Endothelial cell (in vitro differentiated cells): ENCODE results near the gene CACNA1D. TPM values are rescaled to one million over a fixed set of nuclear protein-coding genes. Genes with fewer than 3 reads are reported as not detected.
A peak's percentile ranks its signal among the peaks of the same experiment; 100 is the strongest.

Source experiments
- DNase-seq: peaks from one replicate; pipeline ENCODE4 v3.0.0; 2021; ENCODE audit warnings: low spot score
- H3K27ac Mint-ChIP-seq: one replicate; pipeline ENCODE4 v1.8.0; 2021; ENCODE audit warnings: mixed read lengths, inconsistent platforms; ENCODE audit not compliant: unreplicated experiment
- H3K27me3 Mint-ChIP-seq: one replicate; pipeline ENCODE4 v1.8.0; 2021; ENCODE audit warnings: mild to moderate bottlenecking, moderate library complexity, mixed read lengths, inconsistent platforms; ENCODE audit not compliant: unreplicated experiment
- H3K36me3 Mint-ChIP-seq: one replicate; pipeline ENCODE4 v1.8.0; 2021; ENCODE audit warnings: mild to moderate bottlenecking, low read depth, mixed read lengths, inconsistent platforms; ENCODE audit not compliant: unreplicated experiment
- H3K4me1 Mint-ChIP-seq: one replicate; pipeline ENCODE4 v1.8.0; 2021; ENCODE audit warnings: mild to moderate bottlenecking, mixed read lengths, inconsistent platforms; ENCODE audit not compliant: unreplicated experiment
- H3K4me3 Mint-ChIP-seq: one replicate; pipeline ENCODE4 v1.8.0; 2021; ENCODE audit warnings: mild to moderate bottlenecking, mixed read lengths, inconsistent platforms; ENCODE audit not compliant: unreplicated experiment
- H3K9me3 Mint-ChIP-seq: one replicate; pipeline ENCODE4 v1.8.0; 2021; ENCODE audit warnings: mixed read lengths, inconsistent platforms; ENCODE audit not compliant: unreplicated experiment
- total RNA-seq: library from RNA; stranded (reverse); fragmentation: NEBNext Ultra II Directional; extraction: Animal tissue kit (Norgen Biotek cat#: 25700); gene quantifications from one replicate; pipeline ENCODE4 v1.2.1, GENCODE V29; 2021; ENCODE audit not compliant: unreplicated experiment
- TF ChIP-seq, protein P1 (sequence below): fragments of 200-600 bp; sonication (generic); IDR thresholded peaks from one replicate; pipeline ENCODE4 v1.5.0; 2021; ENCODE audit warnings: antibody characterized with exemption; ENCODE audit not compliant: unreplicated experiment

CACNA1D gene
- total RNA-seq, 1 donor from 2014 or later = 208 TPM

DNA sequence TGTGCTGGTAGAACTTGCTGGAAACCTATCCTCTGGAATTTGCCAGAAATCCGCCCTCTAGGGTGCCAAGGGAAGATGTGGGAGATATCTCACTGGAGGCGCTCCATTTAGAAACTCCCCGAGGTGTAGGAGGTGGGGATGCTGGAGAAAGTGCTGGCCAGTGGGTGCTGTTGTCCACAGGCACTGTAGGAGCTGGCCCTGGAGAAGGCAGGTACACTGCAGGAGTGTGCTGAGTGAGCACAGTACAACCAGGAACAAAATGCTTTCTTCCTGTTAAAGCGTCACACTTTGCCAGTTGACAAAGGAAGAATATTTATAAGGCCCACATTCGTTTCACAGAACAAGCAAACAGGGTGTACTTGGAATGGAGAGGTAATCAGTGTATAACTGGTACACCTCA lies 119.9 kb downstream of the CACNA1D start:
- peaks cover 21% of the 10 kb centered on the region for H3K4me1 Mint-ChIP-seq
- TF ChIP-seq, protein P1, sequence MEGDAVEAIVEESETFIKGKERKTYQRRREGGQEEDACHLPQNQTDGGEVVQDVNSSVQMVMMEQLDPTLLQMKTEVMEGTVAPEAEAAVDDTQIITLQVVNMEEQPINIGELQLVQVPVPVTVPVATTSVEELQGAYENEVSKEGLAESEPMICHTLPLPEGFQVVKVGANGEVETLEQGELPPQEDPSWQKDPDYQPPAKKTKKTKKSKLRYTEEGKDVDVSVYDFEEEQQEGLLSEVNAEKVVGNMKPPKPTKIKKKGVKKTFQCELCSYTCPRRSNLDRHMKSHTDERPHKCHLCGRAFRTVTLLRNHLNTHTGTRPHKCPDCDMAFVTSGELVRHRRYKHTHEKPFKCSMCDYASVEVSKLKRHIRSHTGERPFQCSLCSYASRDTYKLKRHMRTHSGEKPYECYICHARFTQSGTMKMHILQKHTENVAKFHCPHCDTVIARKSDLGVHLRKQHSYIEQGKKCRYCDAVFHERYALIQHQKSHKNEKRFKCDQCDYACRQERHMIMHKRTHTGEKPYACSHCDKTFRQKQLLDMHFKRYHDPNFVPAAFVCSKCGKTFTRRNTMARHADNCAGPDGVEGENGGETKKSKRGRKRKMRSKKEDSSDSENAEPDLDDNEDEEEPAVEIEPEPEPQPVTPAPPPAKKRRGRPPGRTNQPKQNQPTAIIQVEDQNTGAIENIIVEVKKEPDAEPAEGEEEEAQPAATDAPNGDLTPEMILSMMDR = no peak
- no peak overlapping the region for H3K4me3 Mint-ChIP-seq
- H3K27ac Mint-ChIP-seq = no peak overlapping the region
- no peaks in the 10 kb centered on the region for H3K9me3 Mint-ChIP-seq
- H3K27me3 Mint-ChIP-seq = peaks cover 2% of the 10 kb centered on the region
- no peak for DNase-seq
- H3K36me3 Mint-ChIP-seq = no peaks in the 10 kb centered on the region

GRCh38 chr3:53616321-53616720 lies 121.9 kb downstream of the CACNA1D start:
- Mint-ChIP-seq H3K9me3 (no peaks in the 10 kb centered on the region), H3K27me3 (peaks cover 2% of the 10 kb centered on the region), H3K4me3 (no peak overlapping the region), H3K4me1 (peaks cover 21% of the 10 kb centered on the region), H3K27ac (peak overlapping the region; percentile 2), H3K36me3 (no peaks in the 10 kb centered on the region)
- TF ChIP-seq, protein P1 = no peak
- DNase-seq = no peak

- H3K27ac Mint-ChIP-seq = no peak overlapping the region
- TF ChIP-seq, protein P1 = no peak
- H3K9me3 Mint-ChIP-seq = no peaks in the 10 kb centered on the region
- no peaks in the 10 kb centered on the region for H3K36me3 Mint-ChIP-seq
- no peak for DNase-seq
- peaks cover 2% of the 10 kb centered on the region for H3K27me3 Mint-ChIP-seq
- no peak overlapping the region for H3K4me3 Mint-ChIP-seq
- peaks cover 21% of the 10 kb centered on the region for H3K4me1 Mint-ChIP-seq
Measured at GRCh38 chr3:53616971-53617892, 122.8 kb downstream of the CACNA1D start.

DNA sequence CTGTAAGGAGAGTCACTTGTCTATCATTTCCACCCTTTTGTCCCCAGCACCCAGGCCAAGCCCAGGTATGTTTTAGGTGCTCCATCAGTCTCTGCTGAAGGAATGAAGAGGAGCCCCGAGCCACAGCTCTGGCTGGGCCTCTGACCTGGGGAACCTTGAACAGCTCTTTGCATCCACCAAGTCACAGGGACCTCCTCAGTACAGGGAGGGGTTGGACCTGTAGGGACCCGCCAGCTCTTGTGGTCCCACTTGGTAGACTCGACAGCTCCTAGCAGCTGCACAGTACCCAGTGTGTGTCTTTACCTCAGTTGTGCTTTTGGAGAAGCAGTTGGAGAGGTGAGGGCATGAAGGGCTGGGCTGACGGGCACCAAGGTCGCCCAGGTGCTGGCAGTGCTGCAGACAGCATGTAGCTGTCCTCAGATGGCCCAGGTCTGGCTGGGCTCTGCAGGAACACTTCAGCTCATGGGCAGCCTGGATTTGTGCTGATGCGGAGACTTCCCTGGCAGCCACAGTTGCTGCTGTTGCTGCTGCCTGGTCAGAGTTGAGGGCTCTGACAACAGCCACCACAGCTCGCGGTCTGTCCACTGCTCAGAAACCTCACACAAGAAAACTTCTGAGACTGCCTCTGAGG lies 123.6 kb downstream of the CACNA1D start:
- no peak overlapping the region for H3K27ac Mint-ChIP-seq
- no peaks in the 10 kb centered on the region for H3K36me3 Mint-ChIP-seq
- H3K4me3 Mint-ChIP-seq = no peak overlapping the region
- peaks cover 2% of the 10 kb centered on the region for H3K27me3 Mint-ChIP-seq
- H3K9me3 Mint-ChIP-seq = no peaks in the 10 kb centered on the region
- no peak for DNase-seq
- TF ChIP-seq, protein P1 = no peak
- peaks cover 17% of the 10 kb centered on the region for H3K4me1 Mint-ChIP-seq

DNA sequence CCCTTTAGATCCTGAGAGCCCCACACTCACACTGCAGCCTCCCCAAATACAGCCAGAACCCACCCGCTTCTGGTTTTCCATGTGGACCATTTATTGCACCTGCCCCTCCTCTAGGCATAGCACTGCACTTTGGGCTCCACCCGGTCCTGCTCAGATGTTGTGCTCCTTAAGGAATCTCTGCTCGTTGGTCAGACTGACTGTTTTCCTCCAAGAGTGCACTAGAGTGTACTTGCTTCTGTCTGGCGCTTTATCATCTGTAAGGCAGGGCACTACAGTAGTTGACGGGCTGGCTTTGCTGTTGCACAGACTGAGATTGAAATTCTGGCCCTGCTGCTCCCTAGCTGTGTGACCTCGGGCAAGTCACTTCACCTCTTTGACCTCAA lies 124.1 kb downstream of the CACNA1D start:
- TF ChIP-seq, protein P1 = no peak
- Mint-ChIP-seq H3K9me3 (no peaks in the 10 kb centered on the region), H3K27me3 (peaks cover 2% of the 10 kb centered on the region)

More for the DNA sequence above, 124.1 kb downstream of the CACNA1D start:
- Mint-ChIP-seq H3K4me1 (peaks cover 14% of the 10 kb centered on the region), H3K27ac (no peak overlapping the region), H3K4me3 (no peak overlapping the region), H3K36me3 (no peaks in the 10 kb centered on the region)
- no peak for DNase-seq
